BLaER1 treated with 17β-estradiol and CSF1 and Interleukin-3, amounts not matched to agents 10 nM and 100 nM (cell line): ENCODE data around the gene OSBPL10.

ENCODE experiments used
- H3K27ac ChIP-seq, 11 experiments: shearing (Covaris generic); formaldehyde crosslinking; 2 replicates each; pipeline ENCODE4 v1.8.1; 2022
- H3K27me3 ChIP-seq, 11 experiments: shearing (Covaris generic); formaldehyde crosslinking; 2 replicates each; pipeline ENCODE4 v1.8.1; 2022
- H3K36me3 ChIP-seq, 11 experiments: shearing (Covaris generic); formaldehyde crosslinking; 2 replicates each; pipeline ENCODE4 v1.8.1; 2022
- H3K4me1 ChIP-seq, 10 experiments: shearing (Covaris generic); formaldehyde crosslinking; 2 replicates each; pipeline ENCODE4 v1.8.1; 2022
- H3K4me2 ChIP-seq, 11 experiments: shearing (Covaris generic); formaldehyde crosslinking; 2 replicates each; pipeline ENCODE4 v1.8.1; 2022
- H3K4me3 ChIP-seq, 10 experiments: shearing (Covaris generic); formaldehyde crosslinking; 2 replicates each; pipeline ENCODE4 v1.8.1; 2022
- H3K9ac ChIP-seq, 11 experiments: shearing (Covaris generic); formaldehyde crosslinking; 2 replicates each; pipeline ENCODE4 v1.8.1; 2022
- H3K9me3 ChIP-seq, 11 experiments: shearing (Covaris generic); formaldehyde crosslinking; replicated peaks in 1 of 11; 2 replicates each; pipeline ENCODE4 v1.8.1; 2022
- H4K20me1 ChIP-seq, 11 experiments: shearing (Covaris generic); formaldehyde crosslinking; 2 replicates each; pipeline ENCODE4 v1.8.1; 2022
- Cebpa-rat ChIP-seq, 11 experiments: shearing (Covaris generic); IDR thresholded peaks; 2 replicates each; pipeline ENCODE4 v1.8.1; 2022

The OSBPL10 gene

GRCh38 chr3:31813197-31813596, 167.9 kb downstream of the OSBPL10 start:
- no peak overlapping the region for H3K9ac ChIP-seq
- peaks cover 0 to 43% (median 30%) of the 10 kb centered on the region in 10 experiments; a peak in 16 of 20 replicates for H3K4me1 ChIP-seq
- H3K9me3 ChIP-seq = peaks cover 11 to 32% (median 23%) of the 10 kb centered on the region in 11 experiments; a peak in 18 of 22 replicates
- H3K27me3 ChIP-seq = no peaks in the 10 kb centered on the region
- H4K20me1 ChIP-seq = no peaks in the 10 kb centered on the region
- H3K4me3 ChIP-seq = no peak overlapping the region
- H3K27ac ChIP-seq = no peak overlapping the region
- H3K36me3 ChIP-seq = no peaks in the 10 kb centered on the region
- TF ChIP-seq Cebpa-rat (IDR thresholded peaks at IDR 0.05) = no peak
- no peak overlapping the region for H3K4me2 ChIP-seq

DNA sequence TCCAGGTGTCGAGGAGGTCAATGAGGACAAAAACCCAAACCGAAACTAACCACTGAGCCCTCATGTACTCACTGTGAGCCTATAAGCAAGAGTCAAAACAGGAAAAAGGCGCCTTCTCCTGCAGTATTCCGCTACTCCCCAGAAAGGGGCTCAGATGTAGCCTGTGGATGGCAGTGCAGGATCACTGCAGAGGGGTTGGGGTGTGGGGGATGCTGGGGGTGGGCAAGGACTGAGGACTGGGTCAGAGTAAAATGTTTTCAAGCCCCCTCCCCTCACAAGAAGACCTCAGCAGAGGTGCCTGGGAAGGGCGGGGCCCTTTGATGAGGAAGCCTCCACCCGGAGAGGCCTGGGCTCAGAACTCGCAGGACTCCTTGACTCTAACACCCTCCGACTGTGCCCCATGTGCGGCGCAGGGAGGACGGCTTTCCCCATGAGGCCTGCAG, 170.1 kb downstream of the OSBPL10 start:
- peaks cover 5 to 21% (median 17%) of the 10 kb centered on the region in 11 experiments; a peak in 17 of 22 replicates for H3K9me3 ChIP-seq
- H4K20me1 ChIP-seq = no peaks in the 10 kb centered on the region
- no peak overlapping the region for H3K4me3 ChIP-seq
- H3K4me2 ChIP-seq = no peak overlapping the region
- no peaks in the 10 kb centered on the region for H3K36me3 ChIP-seq
- no peak for TF ChIP-seq Cebpa-rat (IDR thresholded peaks at IDR 0.05)
- H3K4me1 ChIP-seq = peaks cover 0 to 23% (median 14%) of the 10 kb centered on the region in 10 experiments; a peak in 16 of 20 replicates
- H3K27me3 ChIP-seq = no peaks in the 10 kb centered on the region
- no peak overlapping the region for H3K9ac ChIP-seq
- no peak overlapping the region for H3K27ac ChIP-seq

DNA sequence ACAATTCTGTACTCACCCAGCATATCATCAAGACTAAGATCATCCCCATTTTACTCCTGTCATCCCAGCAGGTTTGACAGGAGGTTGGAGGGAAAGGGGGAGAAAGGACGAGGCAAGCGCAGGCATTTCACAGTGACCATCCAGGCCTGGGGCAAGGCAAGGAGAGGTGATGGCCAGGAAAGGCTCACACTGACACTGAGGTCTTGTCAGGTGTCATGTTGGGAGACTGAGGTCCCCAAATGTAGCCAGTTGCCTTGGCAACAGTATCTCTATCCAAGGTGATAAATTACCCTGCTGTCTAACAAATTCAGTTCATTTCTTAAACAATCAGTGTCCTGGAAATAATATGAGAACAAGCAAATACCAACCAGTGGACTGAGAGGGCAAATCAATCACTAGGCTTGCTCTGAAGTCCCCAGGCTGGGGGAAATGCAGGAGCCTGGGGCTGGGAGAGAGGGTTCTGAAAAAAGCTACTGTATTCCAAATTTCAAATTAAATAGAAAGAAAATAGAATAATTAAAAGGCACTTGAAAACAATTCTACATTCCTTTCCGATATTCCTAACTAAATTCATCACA, 172.8 kb downstream of the OSBPL10 start:
- Histone ChIP-seq H3K27ac (no peak overlapping the region), H3K4me3 (no peak overlapping the region), H4K20me1 (no peaks in the 10 kb centered on the region), H3K9me3 (peaks cover 0 to 6% (median 2%) of the 10 kb centered on the region in 11 experiments; a peak in 4 of 22 replicates), H3K4me1 (0 out of 20 replicates have a peak, but pooled peaks cover 0 to 3% (median 0%) of the 10 kb centered on the region in 10 experiments), H3K27me3 (no peaks in the 10 kb centered on the region), H3K4me2 (no peak overlapping the region), H3K36me3 (no peaks in the 10 kb centered on the region), H3K9ac (no peak overlapping the region)
- no peak for TF ChIP-seq Cebpa-rat (IDR thresholded peaks at IDR 0.05)

- no peak for TF ChIP-seq Cebpa-rat (IDR thresholded peaks at IDR 0.05)
- no peak overlapping the region for H3K4me3 ChIP-seq
- H3K27ac ChIP-seq = no peak overlapping the region
- 0 out of 20 replicates have a peak, but pooled peaks cover 0 to 4% (median 0%) of the 10 kb centered on the region in 10 experiments for H3K4me1 ChIP-seq
- no peak overlapping the region for H3K4me2 ChIP-seq
- no peaks in the 10 kb centered on the region for H3K9me3 ChIP-seq
- H3K27me3 ChIP-seq = no peaks in the 10 kb centered on the region
- no peak overlapping the region for H3K9ac ChIP-seq
- no peaks in the 10 kb centered on the region for H3K36me3 ChIP-seq
- H4K20me1 ChIP-seq = no peaks in the 10 kb centered on the region
These were observed 176.6 kb downstream of the OSBPL10 start for GRCh38 chr3:31804251-31805051.

- Histone ChIP-seq H3K9ac (no peak overlapping the region), H3K4me1 (0 out of 20 replicates have a peak, but pooled peaks cover 0 to 4% (median 0%) of the 10 kb centered on the region in 10 experiments), H3K36me3 (no peaks in the 10 kb centered on the region), H3K4me3 (no peak overlapping the region), H3K9me3 (no peaks in the 10 kb centered on the region), H4K20me1 (no peaks in the 10 kb centered on the region), H3K27me3 (no peaks in the 10 kb centered on the region), H3K4me2 (peak overlapping the region in 1 of 11 experiments; percentile 15; a peak in 1 of 22 replicates), H3K27ac (no peak overlapping the region)
- no peak for TF ChIP-seq Cebpa-rat (IDR thresholded peaks at IDR 0.05)
These were observed 177.9 kb downstream of the OSBPL10 start for GRCh38 chr3:31802981-31803740.

- no peaks in the 10 kb centered on the region for H3K27me3 ChIP-seq
- no peaks in the 10 kb centered on the region for H3K36me3 ChIP-seq
- H3K4me2 ChIP-seq = no peak overlapping the region
- no peak for TF ChIP-seq Cebpa-rat (IDR thresholded peaks at IDR 0.05)
- H3K4me3 ChIP-seq = no peak overlapping the region
- H3K4me1 ChIP-seq = 0 out of 20 replicates have a peak, but pooled peaks cover 0 to 4% (median 0%) of the 10 kb centered on the region in 10 experiments
- H3K27ac ChIP-seq = no peak overlapping the region
- H3K9me3 ChIP-seq = peaks cover 0 to 6% (median 0%) of the 10 kb centered on the region in 11 experiments; a peak in 2 of 22 replicates
- no peak overlapping the region for H3K9ac ChIP-seq
- H4K20me1 ChIP-seq = no peaks in the 10 kb centered on the region
These were observed 180.6 kb downstream of the OSBPL10 start for GRCh38 chr3:31800436-31800835.

GRCh38 chr3:31798840-31799239, 182.2 kb downstream of the OSBPL10 start:
- TF ChIP-seq Cebpa-rat (IDR thresholded peaks at IDR 0.05) = no peak
- H3K9me3 ChIP-seq = peaks cover 0 to 6% (median 0%) of the 10 kb centered on the region in 11 experiments; a peak in 2 of 22 replicates

GRCh38 chr3:31793821-31794220, 187.2 kb downstream of the OSBPL10 start:
- Histone ChIP-seq H3K9ac (no peak overlapping the region), H3K36me3 (no peaks in the 10 kb centered on the region), H3K4me1 (no peaks in the 10 kb centered on the region), H3K9me3 (peaks cover 0 to 6% (median 0%) of the 10 kb centered on the region in 11 experiments; a peak in 2 of 22 replicates), H3K27ac (no peak overlapping the region), H3K4me2 (no peak overlapping the region), H3K27me3 (no peaks in the 10 kb centered on the region), H4K20me1 (no peaks in the 10 kb centered on the region), H3K4me3 (no peak overlapping the region)
- TF ChIP-seq Cebpa-rat (IDR thresholded peaks at IDR 0.05) = no peak

More at GRCh38 chr3:31798840-31799239, 182.2 kb downstream of the OSBPL10 start:
- Histone ChIP-seq H3K36me3 (no peaks in the 10 kb centered on the region), H4K20me1 (no peaks in the 10 kb centered on the region), H3K4me1 (0 out of 20 replicates have a peak, but pooled peaks cover 0 to 4% (median 0%) of the 10 kb centered on the region in 10 experiments), H3K4me2 (no peak overlapping the region), H3K27me3 (no peaks in the 10 kb centered on the region), H3K9ac (no peak overlapping the region), H3K4me3 (no peak overlapping the region), H3K27ac (no peak overlapping the region)

DNA sequence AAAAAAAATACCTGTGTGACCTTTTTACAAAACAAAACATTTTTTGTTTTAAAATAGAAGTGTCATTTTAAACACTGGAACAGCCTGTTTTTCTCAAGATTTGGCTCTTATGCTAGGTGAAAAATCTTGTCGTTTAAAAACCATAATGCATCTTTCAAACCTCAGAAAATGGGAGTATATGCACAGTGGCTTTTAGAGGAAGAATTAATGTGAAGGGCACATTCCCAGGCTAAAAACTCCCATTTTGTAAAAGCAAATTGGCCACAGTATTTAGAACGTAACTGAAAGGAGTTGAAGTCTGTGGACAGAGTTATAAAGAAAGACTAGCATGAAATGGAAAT, 190.0 kb downstream of the OSBPL10 start:
- H3K9ac ChIP-seq = no peak overlapping the region
- H3K27me3 ChIP-seq = no peaks in the 10 kb centered on the region
- no peaks in the 10 kb centered on the region for H3K4me1 ChIP-seq
- no peak overlapping the region for H3K4me2 ChIP-seq
- peaks cover 0 to 4% (median 0%) of the 10 kb centered on the region in 11 experiments; a peak in 1 of 22 replicates for H3K9me3 ChIP-seq
- TF ChIP-seq Cebpa-rat (IDR thresholded peaks at IDR 0.05) = no peak
- H4K20me1 ChIP-seq = no peaks in the 10 kb centered on the region
- H3K27ac ChIP-seq = no peak overlapping the region
- H3K4me3 ChIP-seq = no peak overlapping the region
- H3K36me3 ChIP-seq = no peaks in the 10 kb centered on the region
